Common myeloid progenitor, CD34-positive (primary cell): ENCODE data around the gene ZMYND8.
"Not testable (repeated sequence)": the region's sequence is repeated elsewhere in the genome, so short reads cannot be mapped to it uniquely, and the experiment has no call there.

Experiments used
- CTCF ChIA-PET: fragments of 350-600 bp; sonication (Branson Sonifier 250); formaldehyde crosslinking; loops from one replicate; lab custom pipeline; 2021; ENCODE audit warnings: antibody characterized with exemption; lab: Charles Lee
- POLR2A ChIA-PET: fragments of 350-600 bp; sonication (Branson Sonifier 250); formaldehyde crosslinking; loops from one replicate; lab custom pipeline; 2021; ENCODE audit warnings: antibody characterized with exemption; lab: Charles Lee
- DNase-seq, 3 donors: peaks; one replicate each; pipeline versions ENCODE4 v3.0.0 to v3.0.0-alpha.2; 2013
- H3K27ac ChIP-seq, 2 experiments: 1 replicate in 1 of 2; 2 replicates in 1 of 2; pipeline ENCODE4 v1.7.0; 2013; ENCODE audit warnings: inconsistent platforms in 2 of 2, low read length in 2 of 2, mild to moderate bottlenecking in 2 of 2, low read depth in 1 of 2, moderate library complexity in 1 of 2; ENCODE audit not compliant: severe bottlenecking in 2 of 2, insufficient read depth in 1 of 2, poor library complexity in 1 of 2
- H3K27me3 ChIP-seq, 5 experiments: replicated peaks in 2 of 5; 1 replicate in 3 of 5; 2 replicates in 2 of 5; pipeline versions ENCODE4 v1.6.1 to v1.7.0; 2013; ENCODE audit warnings: low read length in 4 of 5, mild to moderate bottlenecking in 2 of 5, moderate library complexity in 2 of 5, inconsistent platforms in 1 of 5; ENCODE audit not compliant: insufficient read depth in 5 of 5, control insufficient read depth in 4 of 5
- H3K36me3 ChIP-seq, 4 experiments: 1 replicate in 2 of 4; 2 replicates in 2 of 4; pipeline versions ENCODE4 v1.6.1 to v1.7.0; 2013; ENCODE audit warnings: low read length in 3 of 4, control low read depth in 1 of 4, mild to moderate bottlenecking in 1 of 4; ENCODE audit not compliant: control insufficient read depth in 4 of 4, insufficient read depth in 4 of 4
- H3K4me1 ChIP-seq, 4 experiments: 1 replicate in 3 of 4; 2 replicates in 1 of 4; pipeline versions ENCODE4 v1.6.1 to v1.7.1; 2013; ENCODE audit warnings: low read length in 3 of 4, mild to moderate bottlenecking in 3 of 4, control low read depth in 1 of 4, inconsistent platforms in 1 of 4, moderate library complexity in 1 of 4; ENCODE audit not compliant: control insufficient read depth in 4 of 4, insufficient read depth in 4 of 4; ENCODE audit errors: control extremely low read depth in 1 of 4
- H3K4me3 ChIP-seq, 7 experiments: 1 replicate in 4 of 7; 2 replicates in 3 of 7; pipeline versions ENCODE4 v1.5.1 to v1.7.0; 2013; ENCODE audit warnings: mild to moderate bottlenecking in 7 of 7, low read length in 6 of 7, moderate library complexity in 6 of 7, inconsistent platforms in 2 of 7, low read depth in 2 of 7, control low read depth in 1 of 7; ENCODE audit not compliant: insufficient read depth in 4 of 7, control insufficient read depth in 1 of 7; ENCODE audit errors: extremely low read depth in 1 of 7
- H3K9me3 ChIP-seq, 5 experiments: 1 replicate in 4 of 5; 2 replicates in 1 of 5; pipeline versions ENCODE4 v1.6.1 to v1.7.1; 2013; ENCODE audit warnings: low read length in 4 of 5, mild to moderate bottlenecking in 2 of 5, inconsistent platforms in 1 of 5, low read depth in 1 of 5, moderate library complexity in 1 of 5; ENCODE audit not compliant: control insufficient read depth in 4 of 5, insufficient read depth in 2 of 5; ENCODE audit errors: control extremely low read depth in 1 of 5
- WGBS: methylation state at CpG from one replicate; pipeline ENCODE4 v1.1.5; 2013; ENCODE audit not compliant: insufficient coverage; 5-methylcytosine and 5-hydroxymethylcytosine counted together

ZMYND8 gene

DNA sequence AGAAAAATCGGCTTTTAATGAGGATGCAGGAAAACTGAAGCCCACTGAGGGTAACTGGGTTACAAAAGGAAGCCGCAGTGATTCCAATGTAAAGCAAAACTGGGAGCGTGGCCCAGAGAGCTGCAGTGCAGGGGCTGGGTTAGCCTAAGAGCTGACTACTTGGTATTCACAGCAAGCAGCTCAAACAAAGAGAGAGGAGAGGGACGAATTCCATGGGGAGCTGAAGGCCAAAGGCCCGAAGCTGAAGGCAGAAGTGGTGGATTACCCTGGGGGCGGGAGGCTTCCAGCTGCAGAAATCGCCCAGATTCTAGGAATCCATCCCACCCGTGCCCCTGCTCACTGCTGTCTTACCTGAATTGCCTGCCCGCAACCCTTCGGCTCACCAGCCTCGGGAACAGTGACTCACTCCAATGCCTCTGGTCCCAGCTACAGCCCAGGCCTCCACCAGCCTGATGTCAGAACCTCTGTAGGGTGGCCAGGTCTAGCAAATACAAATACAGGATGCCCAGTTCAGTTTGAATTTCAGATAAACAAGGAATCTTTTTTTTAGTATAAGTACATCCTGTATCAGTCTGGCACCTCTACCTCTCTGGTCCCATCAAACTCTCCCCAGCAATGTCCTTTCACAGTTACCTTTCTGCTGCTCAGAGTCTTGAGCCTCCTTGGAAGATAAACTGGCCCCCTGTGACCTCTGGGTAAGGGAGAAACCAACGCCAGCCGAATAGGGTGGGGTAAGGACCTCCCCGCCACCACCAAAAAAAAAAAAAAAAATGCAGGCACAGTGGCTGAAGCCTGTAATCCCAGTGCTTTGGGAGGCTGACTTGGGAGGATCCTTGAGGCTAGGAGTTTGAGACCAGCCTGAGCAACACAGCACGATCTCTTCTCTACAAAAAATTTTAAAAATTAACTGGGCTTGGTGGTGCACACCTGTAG, 14.6 kb upstream of the ZMYND8 start:
- no peak for DNase-seq
- CTCF ChIA-PET: interaction anchor here (0.7 to 1.9 kb wide), 5 partner anchors 10 to 61 kb away, joined by 3 to 6 read pairs (median 4); no protein-coding TSS in a partner anchor
- Histone ChIP-seq H3K4me1 (peaks cover 0 to 8% (median 3%) of the 10 kb centered on the region in 4 experiments), H3K27ac (no peak overlapping the region), H3K27me3 (no peaks in the 10 kb centered on the region), H3K36me3 (no peaks in the 10 kb centered on the region), H3K4me3 (no peak overlapping the region), H3K9me3 (no peaks in the 10 kb centered on the region)
- over 99% methylated on average over 11 of the region's 15 CpGs for WGBS
- POLR2A ChIA-PET: interaction anchor here (0.6 kb wide), 2 partner anchors 27 to 50 kb away, joined by 3 to 4 read pairs; no protein-coding TSS in a partner anchor

DNA sequence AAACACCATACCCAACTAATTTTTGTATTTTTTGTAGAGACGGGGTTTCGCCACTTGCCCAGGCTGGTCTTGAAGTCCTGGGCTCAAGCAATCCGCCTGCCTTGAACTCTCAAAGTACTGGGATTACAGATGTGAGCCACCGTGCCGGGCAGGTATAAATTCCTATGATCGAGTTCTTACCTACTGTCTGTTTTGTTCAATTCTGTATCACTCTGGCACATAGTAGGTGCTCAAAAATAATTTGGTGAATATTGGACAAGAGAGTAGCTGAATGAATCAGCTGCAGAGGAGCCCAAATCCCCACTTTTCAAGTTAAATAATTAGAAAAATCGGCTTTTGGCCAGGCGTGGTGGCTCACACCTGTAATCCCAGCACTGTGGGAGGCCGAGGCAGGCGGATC, 13.7 kb upstream of the ZMYND8 start:
- Histone ChIP-seq H3K4me3 (no peak overlapping the region), H3K27me3 (no peaks in the 10 kb centered on the region), H3K4me1 (peaks cover 0 to 11% (median 6%) of the 10 kb centered on the region in 4 experiments), H3K27ac (no peak overlapping the region), H3K9me3 (no peaks in the 10 kb centered on the region), H3K36me3 (no peaks in the 10 kb centered on the region)
- ChIA-PET CTCF (interaction anchor here (0.7 to 1.9 kb wide), 4 partner anchors 11 to 60 kb away, joined by 3 to 6 read pairs (median 4); no protein-coding TSS in a partner anchor), POLR2A (interaction anchor here (0.6 kb wide), 1 partner anchor 49 kb away, joined by 4 read pairs; no protein-coding TSS in a partner anchor)
- DNase-seq: no peak
- 100% methylated on average over 10 of the region's 10 CpGs for WGBS

DNA sequence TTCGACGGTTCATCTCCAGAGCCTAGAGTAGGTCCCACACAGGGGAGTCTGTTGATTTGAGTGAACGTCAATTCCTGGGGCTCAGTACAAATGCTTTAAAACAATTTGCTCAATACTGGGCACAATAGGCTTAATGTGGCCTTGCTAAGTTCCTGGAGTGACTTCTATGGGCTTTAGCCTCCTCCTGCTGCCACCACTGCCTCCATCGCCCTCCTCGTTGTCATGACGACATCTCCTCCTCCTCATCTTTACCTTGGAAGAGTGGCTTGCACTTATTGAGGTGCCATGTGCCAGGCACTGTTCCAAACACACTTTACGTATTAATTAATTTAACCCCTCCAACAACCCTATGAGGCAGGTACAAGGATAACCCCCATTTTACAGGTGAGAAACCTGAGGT, 11.8 kb upstream of the ZMYND8 start:
- Histone ChIP-seq H3K27ac (no peak overlapping the region), H3K36me3 (no peaks in the 10 kb centered on the region), H3K4me3 (no peak overlapping the region), H3K27me3 (no peaks in the 10 kb centered on the region), H3K4me1 (peaks cover 0 to 19% (median 11%) of the 10 kb centered on the region in 4 experiments), H3K9me3 (no peaks in the 10 kb centered on the region)
- ChIA-PET CTCF (interaction anchor here (0.9 to 2.0 kb wide), 2 partner anchors 16 to 95 kb away, joined by 3 to 10 read pairs; no protein-coding TSS in a partner anchor), POLR2A (no interaction called here)
- DNase-seq: no peak
- 94% methylated on average over 6 of the region's 7 CpGs for WGBS

DNA sequence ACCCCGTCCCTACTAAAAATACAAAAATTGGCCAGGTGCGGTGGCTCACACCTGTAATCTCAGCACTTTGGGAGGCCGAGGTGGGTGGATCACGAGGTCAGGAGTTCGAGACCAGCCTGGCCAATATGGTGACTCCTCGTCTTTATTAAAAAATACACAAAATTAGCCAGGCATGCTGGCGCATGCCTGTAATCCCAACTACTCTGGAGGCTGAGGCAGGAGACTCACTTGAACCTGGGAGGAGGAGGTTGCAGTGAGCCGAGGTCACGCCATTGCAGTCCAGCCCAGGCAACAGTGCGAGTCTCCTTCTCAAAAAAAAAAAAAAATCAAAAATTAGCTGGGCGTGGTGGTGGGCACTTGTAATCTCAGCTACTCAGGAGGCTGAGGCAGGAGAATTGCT, 9.8 kb upstream of the ZMYND8 start:
- H3K36me3 ChIP-seq, DNase-seq, POLR2A ChIA-PET, H3K4me3 ChIP-seq, H3K9me3 ChIP-seq, H3K27me3 ChIP-seq, H3K27ac ChIP-seq: not testable (repeated sequence)
- 98% methylated on average over 7 of the region's 11 CpGs for WGBS
- CTCF ChIA-PET: interaction anchor here (1.7 to 2.0 kb wide), 2 partner anchors 12 to 18 kb away, joined by 4 to 10 read pairs; no protein-coding TSS in a partner anchor
- peaks cover 3 to 31% (median 26%) of the 10 kb centered on the region in 4 experiments for H3K4me1 ChIP-seq

DNA sequence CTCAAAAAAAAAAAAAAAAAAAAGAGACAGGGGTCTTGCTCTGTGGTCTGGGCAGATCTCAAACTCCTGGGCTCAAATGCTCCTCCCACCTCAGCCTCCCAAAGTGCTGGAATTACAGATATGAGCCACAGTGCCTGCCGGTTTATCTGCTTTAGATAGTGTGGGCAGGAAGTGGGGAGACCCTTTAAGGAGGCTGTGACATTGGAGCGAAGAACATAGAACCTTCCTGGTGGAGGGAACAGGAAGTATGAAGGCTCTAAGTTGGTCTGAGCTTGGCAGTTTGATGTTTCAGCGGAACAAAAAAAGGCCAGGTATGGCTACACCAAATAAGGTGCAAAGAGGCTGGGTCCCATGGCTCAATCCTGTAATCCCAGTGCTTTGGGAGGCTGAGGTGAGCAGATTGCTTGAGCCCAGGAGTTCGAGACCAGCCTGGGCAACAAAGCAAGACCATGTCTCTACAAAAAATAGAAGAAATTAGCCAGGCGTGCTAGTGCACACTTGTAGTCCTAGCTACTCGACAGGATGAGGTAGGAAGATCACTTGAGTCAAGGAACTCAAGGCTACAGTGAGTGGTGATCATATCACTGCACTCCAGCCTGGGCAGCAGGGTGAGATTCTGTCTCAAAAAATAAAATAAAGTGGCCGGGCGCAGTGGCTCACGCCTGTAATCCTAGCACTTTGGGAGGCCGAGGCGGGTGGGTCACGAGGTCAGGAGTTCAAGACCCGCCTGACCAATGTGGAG, 8.7 kb upstream of the ZMYND8 start:
- peak; percentile 59 to 77 (median 63) for DNase-seq
- CTCF ChIA-PET: interaction anchor here (0.8 to 1.2 kb wide), 2 partner anchors 15 to 18 kb away, joined by 4 read pairs; no protein-coding TSS in a partner anchor
- POLR2A ChIA-PET: no interaction called here

DNA sequence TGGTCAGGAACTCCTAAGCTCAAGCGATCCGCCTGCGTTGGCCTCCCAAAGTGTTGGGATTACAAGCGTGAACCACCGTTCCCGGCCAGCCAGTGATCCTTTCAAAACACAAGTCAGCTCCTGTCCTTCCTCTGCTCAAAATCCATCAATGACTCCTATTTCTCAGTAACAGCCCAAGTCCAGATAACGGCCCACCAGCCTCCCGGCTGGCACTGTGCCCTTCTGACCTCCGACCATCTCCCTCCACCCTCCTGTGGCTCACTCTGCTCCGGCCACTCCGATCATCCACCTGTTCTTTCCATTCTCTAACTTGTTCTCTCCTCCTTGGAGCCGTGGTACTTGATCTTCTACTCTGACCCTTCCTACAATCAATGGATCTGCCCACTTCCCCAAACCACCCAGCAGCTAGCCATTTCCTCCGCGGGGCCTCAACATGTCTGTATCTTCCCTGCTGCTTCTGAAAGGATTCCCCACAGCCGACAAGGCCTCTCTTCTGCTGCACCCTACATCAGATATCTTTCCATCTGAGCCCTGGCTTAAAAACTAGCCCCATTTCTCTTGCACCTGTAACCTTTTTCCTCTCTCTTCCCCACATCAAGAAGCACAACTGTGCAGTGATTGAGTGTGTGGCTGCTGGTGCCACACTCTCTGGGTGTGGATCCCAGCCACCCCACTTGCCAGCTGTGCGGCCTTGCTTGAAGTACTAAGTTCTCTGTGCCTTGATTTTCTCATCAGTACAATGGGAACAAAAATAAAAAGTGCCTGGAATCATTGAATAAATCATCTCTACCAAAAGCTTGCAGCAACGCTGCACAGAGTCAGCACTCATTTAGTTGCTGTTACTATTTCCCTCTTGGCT, 6.1 kb upstream of the ZMYND8 start:
- 79% methylated on average over 12 of the region's 17 CpGs for WGBS
- POLR2A ChIA-PET: interaction anchor here (1.2 kb wide), 1 partner anchor 12 kb away, joined by 5 read pairs; no protein-coding TSS in a partner anchor
- Histone ChIP-seq H3K4me1 (peaks cover 24 to 68% (median 63%) of the 10 kb centered on the region in 4 experiments), H3K4me3 (no peak overlapping the region), H3K36me3 (no peaks in the 10 kb centered on the region), H3K27ac (peak overlapping the region; percentile 25 to 97), H3K9me3 (no peaks in the 10 kb centered on the region), H3K27me3 (no peaks in the 10 kb centered on the region)
- CTCF ChIA-PET: interaction anchor here (0.6 to 8.1 kb wide), 4 partner anchors 10 to 19 kb away, joined by 4 to 76 read pairs (median 7); no protein-coding TSS in a partner anchor
- DNase-seq: peak in 1 of 3 donors; percentile 56

More for the DNA sequence above, 8.7 kb upstream of the ZMYND8 start:
- Histone ChIP-seq H3K27me3 (no peaks in the 10 kb centered on the region), H3K27ac (peak overlapping the region in 1 of 2 experiments; percentile 67), H3K36me3 (no peaks in the 10 kb centered on the region), H3K4me3 (peak overlapping the region in 2 of 7 experiments; percentile 7 to 38), H3K4me1 (peaks cover 7 to 42% (median 37%) of the 10 kb centered on the region in 4 experiments), H3K9me3 (no peaks in the 10 kb centered on the region)
- WGBS: 65% methylated on average over 8 of the region's 13 CpGs
